Measurements from ENCODE around the gene HOOK1. TPM values are rescaled to one million over a fixed set of nuclear protein-coding genes. Genes with fewer than 3 reads are reported as not detected.
"Not testable (repeated sequence)": the region's sequence is repeated elsewhere in the genome, so short reads cannot be mapped to it uniquely, and the experiment has no call there.

The HOOK1 gene
- total RNA-seq, 4 donors from 2014 or later, result 7.8 to 42.9 (median 26.6) TPM

DNA sequence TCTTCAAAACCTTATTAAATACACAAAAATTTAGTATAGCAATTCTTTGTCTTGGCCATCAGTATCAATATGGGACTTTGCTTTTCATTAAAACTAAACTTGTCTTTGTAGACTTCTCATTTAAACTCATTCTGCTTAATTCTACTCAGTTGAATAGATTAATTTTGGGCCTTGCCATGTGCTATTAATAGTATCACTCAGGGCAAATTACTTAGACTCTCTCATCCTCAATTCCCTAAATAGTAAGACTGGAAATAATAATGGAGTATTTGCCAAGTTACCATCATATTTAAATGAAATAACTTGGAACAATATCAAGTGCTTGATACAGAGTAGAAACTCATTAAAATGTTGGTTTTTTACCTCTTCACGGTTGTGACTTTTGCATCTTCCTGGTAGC is 13.4 kb downstream of the HOOK1 start:
- TF ChIP-seq, protein P1, sequence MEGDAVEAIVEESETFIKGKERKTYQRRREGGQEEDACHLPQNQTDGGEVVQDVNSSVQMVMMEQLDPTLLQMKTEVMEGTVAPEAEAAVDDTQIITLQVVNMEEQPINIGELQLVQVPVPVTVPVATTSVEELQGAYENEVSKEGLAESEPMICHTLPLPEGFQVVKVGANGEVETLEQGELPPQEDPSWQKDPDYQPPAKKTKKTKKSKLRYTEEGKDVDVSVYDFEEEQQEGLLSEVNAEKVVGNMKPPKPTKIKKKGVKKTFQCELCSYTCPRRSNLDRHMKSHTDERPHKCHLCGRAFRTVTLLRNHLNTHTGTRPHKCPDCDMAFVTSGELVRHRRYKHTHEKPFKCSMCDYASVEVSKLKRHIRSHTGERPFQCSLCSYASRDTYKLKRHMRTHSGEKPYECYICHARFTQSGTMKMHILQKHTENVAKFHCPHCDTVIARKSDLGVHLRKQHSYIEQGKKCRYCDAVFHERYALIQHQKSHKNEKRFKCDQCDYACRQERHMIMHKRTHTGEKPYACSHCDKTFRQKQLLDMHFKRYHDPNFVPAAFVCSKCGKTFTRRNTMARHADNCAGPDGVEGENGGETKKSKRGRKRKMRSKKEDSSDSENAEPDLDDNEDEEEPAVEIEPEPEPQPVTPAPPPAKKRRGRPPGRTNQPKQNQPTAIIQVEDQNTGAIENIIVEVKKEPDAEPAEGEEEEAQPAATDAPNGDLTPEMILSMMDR (IDR thresholded peaks at IDR 0.05), result no peak
- no peak for TF ChIP-seq POLR2AphosphoS5 (IDR thresholded peaks at IDR 0.05)
- no peak for TF ChIP-seq EP300 (IDR thresholded peaks at IDR 0.05; ENCODE audit: low read depth)
- no peak for TF ChIP-seq POLR2A (IDR thresholded peaks at IDR 0.05)
- H3K4me3 ChIP-seq, result no peak overlapping the region
- in situ Hi-C loops (cut with MboI; ENCODE audit: low pct_ligation_motif_present in 1 of 4, low pct_unique_long_range_greater_than_20kb in 1 of 4, low sequenced_read_pairs in 3 of 4), result no loop called here

DNA sequence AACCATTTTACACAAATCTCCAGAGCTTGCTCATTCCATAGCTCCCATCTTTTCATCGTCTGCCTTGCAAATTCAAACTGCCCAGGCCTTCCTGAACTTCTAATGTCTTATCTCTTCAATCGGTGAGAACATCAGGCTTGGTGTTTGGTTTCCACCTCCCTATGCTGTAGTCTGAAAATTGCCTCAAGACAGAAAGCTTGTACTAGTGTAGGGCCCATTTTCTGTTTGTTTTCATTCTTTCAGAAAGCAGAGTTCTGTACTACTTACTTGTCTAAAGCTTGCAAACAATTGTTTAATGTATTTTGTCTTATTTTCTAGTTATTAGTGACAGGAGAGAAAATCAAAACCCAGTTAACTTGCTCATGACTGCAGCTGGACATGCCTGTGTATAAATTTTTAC is 16.8 kb downstream of the HOOK1 start:
- no peak for DNase-seq
- in situ Hi-C loops (cut with MboI; ENCODE audit: low pct_ligation_motif_present in 1 of 4, low pct_unique_long_range_greater_than_20kb in 1 of 4, low sequenced_read_pairs in 3 of 4), result no loop called here
- Histone ChIP-seq H3K9me3 (no peaks in the 10 kb centered on the region), H3K27me3 (no peaks in the 10 kb centered on the region), H3K4me1 (no peaks in the 10 kb centered on the region), H3K36me3 (peaks cover 0 to 6% (median 0%) of the 10 kb centered on the region in 4 donors), H3K27ac (no peak overlapping the region), H3K4me3 (no peak overlapping the region)
- intact Hi-C loops (cut with DNase I; ENCODE audit: low total_unique reads), result no loop called here
- TF ChIP-seq POLR2A (IDR thresholded peaks at IDR 0.05), result no peak
- TF ChIP-seq, protein P1 (IDR thresholded peaks at IDR 0.05), result no peak
- TF ChIP-seq POLR2AphosphoS5 (IDR thresholded peaks at IDR 0.05), result no peak
- no peak for TF ChIP-seq EP300 (IDR thresholded peaks at IDR 0.05; ENCODE audit: low read depth)
- WGBS, 2 donors (ENCODE audit: low coverage in 1 of 2), result 80 to 91% methylated on average over 2 of the region's 2 CpGs

More for the DNA sequence above, 13.4 kb downstream of the HOOK1 start:
- no peak for DNase-seq
- 89 to 96% methylated on average over 1 of the region's 1 CpG for WGBS, 2 donors (ENCODE audit: low coverage in 1 of 2)
- Histone ChIP-seq H3K9me3 (no peaks in the 10 kb centered on the region), H3K36me3 (peaks cover 0 to 6% (median 0%) of the 10 kb centered on the region in 4 donors), H3K27me3 (no peaks in the 10 kb centered on the region), H3K4me1 (no peaks in the 10 kb centered on the region), H3K27ac (no peak overlapping the region)
- intact Hi-C loops (cut with DNase I; ENCODE audit: low total_unique reads), result no loop called here

DNA sequence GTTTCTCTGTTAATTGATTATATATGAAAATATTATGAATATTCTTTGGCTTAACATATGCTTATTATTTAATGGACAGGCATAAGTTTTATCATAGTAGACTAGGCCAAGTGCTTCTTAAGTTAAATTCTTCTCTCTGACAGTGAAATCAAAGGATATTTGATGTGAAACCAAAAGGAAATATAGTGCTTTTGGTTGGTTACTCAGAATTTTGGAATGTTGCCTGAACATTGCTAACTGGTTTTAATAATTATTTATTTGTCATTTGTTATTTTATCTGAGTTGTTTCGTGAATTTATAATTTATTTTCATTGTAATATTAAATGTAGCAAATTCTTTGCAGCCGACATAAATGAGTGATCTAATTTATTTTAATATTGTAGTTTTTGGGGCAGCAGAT is 18.3 kb downstream of the HOOK1 start:
- no peaks in the 10 kb centered on the region for H3K4me1 ChIP-seq
- no peak overlapping the region for H3K4me3 ChIP-seq
- H3K36me3 ChIP-seq, result peaks cover 0 to 12% (median 0%) of the 10 kb centered on the region in 4 donors
- H3K9me3 ChIP-seq, result no peaks in the 10 kb centered on the region
- DNase-seq, result no peak
- in situ Hi-C loops (cut with MboI; ENCODE audit: low pct_ligation_motif_present in 1 of 4, low pct_unique_long_range_greater_than_20kb in 1 of 4, low sequenced_read_pairs in 3 of 4) (no loop called here), intact Hi-C loops (cut with DNase I; ENCODE audit: low total_unique reads) (no loop called here)
- no peak overlapping the region for H3K27ac ChIP-seq
- no peak for TF ChIP-seq EP300 (IDR thresholded peaks at IDR 0.05; ENCODE audit: low read depth)
- TF ChIP-seq, protein P1 (IDR thresholded peaks at IDR 0.05), result no peak
- no peak for TF ChIP-seq POLR2AphosphoS5 (IDR thresholded peaks at IDR 0.05)
- no peak for TF ChIP-seq POLR2A (IDR thresholded peaks at IDR 0.05)
- 87 to 89% methylated on average over 2 of the region's 2 CpGs for WGBS, 2 donors (ENCODE audit: low coverage in 1 of 2)
- H3K27me3 ChIP-seq, result no peaks in the 10 kb centered on the region

DNA sequence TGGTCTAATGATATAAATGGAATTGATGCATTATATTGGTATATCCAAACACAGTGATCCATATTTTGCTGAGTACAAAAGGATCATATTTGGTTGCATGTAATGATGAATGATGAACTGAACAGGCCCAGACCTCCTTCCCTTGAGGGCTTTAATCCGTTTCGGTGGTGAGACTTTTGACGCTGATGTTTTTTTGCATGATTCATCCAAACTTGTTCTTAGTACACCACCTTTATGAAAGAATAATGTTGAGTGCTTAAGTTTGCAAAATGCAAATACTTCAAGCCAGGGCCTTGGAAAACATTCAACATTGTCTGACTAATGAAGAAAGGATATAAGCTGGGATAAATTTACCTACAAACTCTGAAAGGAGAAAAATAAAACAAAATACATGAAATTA is 19.2 kb downstream of the HOOK1 start:
- in situ Hi-C loops (cut with MboI; ENCODE audit: low pct_ligation_motif_present in 1 of 4, low pct_unique_long_range_greater_than_20kb in 1 of 4, low sequenced_read_pairs in 3 of 4), result no loop called here

DNA sequence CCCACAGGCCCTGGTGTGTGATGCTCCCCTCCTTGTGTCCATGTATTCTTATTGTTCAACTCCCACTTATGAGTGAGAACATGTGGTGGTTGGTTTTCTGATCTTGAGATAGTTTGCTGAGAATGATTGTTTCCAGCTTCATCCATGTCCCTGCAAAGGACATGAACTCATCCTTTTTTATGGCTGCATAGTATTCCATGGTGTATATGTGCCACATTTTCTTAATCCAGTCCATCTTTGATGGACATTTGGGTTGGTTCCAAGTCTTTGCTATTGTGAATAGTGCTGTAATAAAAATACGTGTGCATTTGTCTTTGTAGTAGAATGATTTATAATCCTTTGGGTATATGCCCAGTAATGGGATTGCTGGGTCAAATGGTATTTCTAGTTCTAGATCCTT is 23.1 kb downstream of the HOOK1 start:
- DNase-seq; in situ Hi-C loops (cut with MboI; ENCODE audit: low pct_ligation_motif_present in 1 of 4, low pct_unique_long_range_greater_than_20kb in 1 of 4, low sequenced_read_pairs in 3 of 4); H3K27ac ChIP-seq; H3K27me3 ChIP-seq; H3K9me3 ChIP-seq; H3K4me3 ChIP-seq; intact Hi-C loops (cut with DNase I; ENCODE audit: low total_unique reads); H3K4me1 ChIP-seq: not testable (repeated sequence)
- H3K36me3 ChIP-seq, result peaks cover 0 to 12% (median 2%) of the 10 kb centered on the region in 4 donors
- 13 to 32% methylated on average over 1 of the region's 1 CpG for WGBS, 2 donors (ENCODE audit: low coverage in 1 of 2)

More for the DNA sequence above, 19.2 kb downstream of the HOOK1 start:
- intact Hi-C loops (cut with DNase I; ENCODE audit: low total_unique reads), result no loop called here
- H3K27ac ChIP-seq, result no peak overlapping the region
- peaks cover 0 to 12% (median 0%) of the 10 kb centered on the region in 4 donors for H3K36me3 ChIP-seq
- no peak for TF ChIP-seq EP300 (IDR thresholded peaks at IDR 0.05; ENCODE audit: low read depth)
- TF ChIP-seq, protein P1 (IDR thresholded peaks at IDR 0.05), result no peak
- TF ChIP-seq POLR2A (IDR thresholded peaks at IDR 0.05), result no peak
- no peak for TF ChIP-seq POLR2AphosphoS5 (IDR thresholded peaks at IDR 0.05)
- H3K9me3 ChIP-seq, result no peaks in the 10 kb centered on the region
- H3K4me3 ChIP-seq, result no peak overlapping the region
- WGBS, 2 donors (ENCODE audit: low coverage in 1 of 2), result 60 to 67% methylated on average over 3 of the region's 3 CpGs
- no peak for DNase-seq
- H3K27me3 ChIP-seq, result no peaks in the 10 kb centered on the region
- H3K4me1 ChIP-seq, result no peaks in the 10 kb centered on the region

Data from transverse colon (tissue), 4 donors.